ENCODE measurements around the gene CACNA1G.

GRCh38 chr17:50583641-50584040 is 23.1 kb downstream of the CACNA1G start:
- TF ChIP-seq EZH2 (IDR thresholded peaks at IDR 0.05; ENCODE audit: borderline replicate concordance, insufficient read depth, low read length, poor library complexity, severe bottlenecking) (no peak), CTCF (IDR thresholded peaks at IDR 0.05; ENCODE audit: poor library complexity, severe bottlenecking) (no peak), SMC3 (conservative IDR thresholded peaks at IDR 0.05; ENCODE audit: poor library complexity) (no peak)

Data from neural cell (in vitro differentiated cells).